Right renal cortex interstitium (tissue), 3 donors: ENCODE data around the gene LNPEP. TPM values are rescaled to one million over a fixed set of nuclear protein-coding genes. Genes with fewer than 3 reads are reported as not detected.
"Not testable (repeated sequence)": the region's sequence is repeated elsewhere in the genome, so short reads cannot be mapped to it uniquely, and the experiment has no call there.

Experiments used
- DNase-seq, 3 donors: peaks; one replicate each; pipeline ENCODE4 v3.0.0-alpha.2; 2013; ENCODE audit warnings: low read depth in 3 of 3, low spot score in 2 of 3
- polyA plus RNA-seq, 3 donors: library from polyadenylated mRNA; unstranded; fragments of 120-200 nt; gene quantifications; one replicate each; pipeline ENCODE4 v1.2.1, GENCODE V29; 2013; ENCODE audit not compliant: insufficient read length in 3 of 3

LNPEP gene
- polyA plus RNA-seq, 3 donors: 22.7 to 27.3 (median 26.6) TPM

DNA sequence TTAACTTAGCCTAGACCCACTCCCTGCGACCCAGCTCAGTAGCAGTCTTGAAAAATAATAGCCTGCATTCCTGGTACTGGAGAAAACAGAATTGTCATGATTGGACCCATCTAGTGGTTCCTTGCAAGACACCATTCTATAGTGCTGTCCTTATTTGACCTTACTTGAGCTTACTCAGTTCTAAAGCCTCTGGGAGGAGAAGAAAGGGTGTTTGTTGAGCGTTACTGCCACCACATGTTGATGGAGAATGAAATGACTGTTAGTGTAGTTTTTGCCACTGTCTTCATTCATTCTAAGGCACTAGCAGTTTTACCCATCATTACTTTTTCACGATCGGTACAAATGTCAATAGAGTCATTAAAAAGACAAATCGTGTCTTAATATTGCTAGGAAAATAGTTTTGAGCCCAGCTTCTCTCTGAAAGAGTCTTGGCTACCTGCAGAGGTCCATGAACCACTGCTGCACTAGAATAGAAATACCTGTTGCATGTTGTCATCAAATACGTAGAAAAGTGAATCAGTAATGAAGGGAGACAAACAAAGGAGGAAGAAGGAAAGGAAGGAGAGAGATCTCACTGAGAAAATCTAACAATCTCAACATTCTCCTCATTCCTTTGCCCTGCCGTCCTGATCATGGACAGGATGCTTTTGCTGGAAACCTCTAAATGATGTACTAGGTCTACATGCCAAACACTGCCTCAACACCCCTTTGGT is 110.5 kb downstream of the LNPEP start:
- DNase-seq: no peak

DNA sequence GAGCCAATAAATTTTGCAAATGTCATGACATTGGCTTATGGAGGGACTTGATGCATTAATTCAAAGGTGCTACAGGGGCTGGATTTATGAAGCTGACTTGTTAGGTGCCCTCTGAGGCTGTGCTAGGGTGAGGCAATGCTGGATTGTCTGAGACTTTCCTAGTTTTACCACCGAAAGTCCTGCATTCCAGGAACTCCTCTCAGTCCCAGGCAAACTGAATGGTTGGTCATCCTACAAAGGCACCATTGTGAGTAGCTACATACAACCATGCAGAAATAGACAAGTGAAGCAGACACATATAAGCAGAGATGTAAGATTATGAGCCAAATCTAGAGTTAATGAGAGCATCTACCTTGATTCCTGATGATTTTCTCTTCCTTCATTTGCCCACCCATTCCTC is 111.2 kb downstream of the LNPEP start:
- DNase-seq: no peak

DNA sequence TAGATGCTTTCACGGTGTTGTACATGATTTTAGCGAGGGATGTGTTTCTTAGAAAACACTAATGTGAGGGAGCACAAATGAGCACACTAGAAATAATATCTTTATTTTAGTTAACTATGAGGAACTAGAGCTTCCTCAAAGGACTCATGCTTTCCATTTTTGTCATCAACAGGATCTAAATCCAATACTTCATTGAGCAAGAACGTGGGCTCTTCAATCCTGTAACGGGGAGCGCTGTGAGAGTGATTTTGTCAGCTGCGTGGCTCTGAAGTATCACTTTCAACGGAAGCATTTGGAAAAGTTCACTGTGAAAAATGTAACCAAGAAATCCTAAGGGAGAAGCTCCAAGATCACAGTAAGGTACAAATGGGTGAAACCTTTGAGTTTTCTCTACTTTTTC is 113.3 kb downstream of the LNPEP start:
- no peak for DNase-seq

DNA sequence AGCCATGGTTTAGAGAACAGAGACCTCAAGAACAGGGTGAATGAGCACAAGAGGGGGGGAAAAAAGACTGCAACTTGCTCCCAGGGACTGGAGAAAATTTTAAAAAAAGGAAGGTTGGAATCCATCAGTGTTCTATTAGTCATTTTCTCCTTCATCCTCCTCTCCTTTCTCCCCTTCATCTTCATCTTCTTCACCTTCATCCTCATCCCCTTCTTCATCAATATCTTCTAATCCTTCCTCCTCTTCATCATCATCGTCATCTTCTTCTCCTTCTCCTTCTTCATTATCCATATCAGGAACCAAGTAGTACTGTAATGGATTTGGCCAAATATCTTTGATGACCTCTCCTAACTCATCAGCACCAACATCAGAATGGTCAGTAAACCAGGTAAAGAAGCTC is 120.4 kb downstream of the LNPEP start:
- no peak for DNase-seq

DNA sequence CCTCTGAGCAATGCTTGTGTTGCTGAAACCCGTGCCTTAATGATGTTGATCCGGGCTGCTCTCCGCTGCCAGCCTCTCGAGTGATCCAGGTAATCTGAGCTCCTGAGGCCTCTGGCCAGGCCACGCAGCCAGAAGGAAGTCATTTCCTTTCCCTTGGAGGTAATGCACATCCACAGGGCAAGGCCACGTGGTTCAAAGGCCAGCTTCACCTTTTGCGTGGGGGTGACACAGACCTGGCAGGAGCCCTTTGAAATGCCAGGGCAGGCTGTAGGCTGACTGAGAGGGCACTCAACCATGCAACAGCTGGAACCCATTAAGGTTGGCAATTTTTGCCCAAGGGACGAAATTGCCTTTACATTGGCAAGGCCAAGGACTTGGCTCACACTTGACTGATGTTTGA is 126.2 kb downstream of the LNPEP start:
- DNase-seq: peak in 1 of 3 donors; percentile 29

DNA sequence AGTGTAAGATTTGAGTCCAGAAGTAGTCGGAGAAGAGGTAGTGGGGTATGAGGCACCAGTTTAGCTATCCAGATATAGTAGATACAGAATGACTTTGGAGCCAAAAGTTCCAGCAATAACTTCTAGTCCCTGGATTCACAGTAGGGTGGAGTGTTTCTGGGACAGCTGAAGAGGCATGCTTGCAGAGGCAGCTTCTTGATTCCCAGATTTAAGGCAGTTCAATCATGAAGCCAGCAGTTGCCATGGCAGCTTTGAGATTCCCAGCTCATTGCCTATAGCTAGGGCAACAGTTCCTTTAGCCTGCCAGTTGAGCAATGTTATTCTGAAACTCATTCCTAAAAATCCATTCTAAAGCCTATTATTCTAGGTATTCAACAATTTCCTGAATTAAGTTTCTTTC is 127.4 kb downstream of the LNPEP start:
- no peak for DNase-seq

DNA sequence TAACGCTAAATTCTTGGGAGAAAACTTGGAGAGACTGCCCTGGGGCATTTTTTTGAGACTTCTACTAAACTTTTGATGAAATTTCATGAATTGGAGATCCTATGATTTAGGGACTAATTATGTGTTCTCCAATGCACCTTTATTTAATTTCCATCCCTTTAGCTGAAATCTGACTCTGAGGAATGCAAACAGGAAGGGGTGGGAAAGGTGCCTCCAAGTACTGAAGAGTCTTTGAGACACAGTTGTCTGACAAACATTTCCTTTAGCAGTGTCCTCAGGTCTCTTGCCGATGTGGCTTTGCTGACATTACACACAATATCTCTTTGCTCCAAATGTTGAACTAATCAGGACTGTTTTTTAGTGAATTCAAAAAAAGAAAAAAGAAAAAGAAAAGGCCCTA is 129.6 kb downstream of the LNPEP start:
- no peak for DNase-seq

DNA sequence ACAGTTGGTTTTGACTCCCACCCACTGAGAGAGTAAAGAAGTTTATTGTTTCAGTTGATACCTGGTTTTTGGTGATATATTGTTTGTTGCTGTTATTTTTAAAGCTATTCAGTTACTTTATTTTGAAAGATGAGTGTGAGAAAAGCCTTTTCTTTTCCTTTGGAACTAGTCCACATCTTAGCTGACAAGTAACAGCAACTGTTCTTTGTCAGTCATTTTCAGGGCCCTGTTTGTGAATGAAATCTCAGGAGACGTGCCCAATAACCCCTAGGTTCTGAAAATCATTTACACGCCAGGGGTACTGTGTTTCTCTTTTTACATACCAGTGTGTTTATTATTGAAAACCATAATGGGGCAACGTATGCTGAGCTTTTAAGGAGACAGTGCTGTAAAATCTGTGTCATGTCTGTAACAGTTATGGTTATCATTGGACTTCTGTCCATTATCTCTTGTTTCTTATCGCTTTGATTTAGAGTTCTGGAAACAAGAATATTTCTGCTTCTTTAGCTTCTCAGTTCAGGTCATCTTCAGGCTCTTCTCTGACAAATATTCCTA is 131.5 kb downstream of the LNPEP start:
- no peak for DNase-seq

DNA sequence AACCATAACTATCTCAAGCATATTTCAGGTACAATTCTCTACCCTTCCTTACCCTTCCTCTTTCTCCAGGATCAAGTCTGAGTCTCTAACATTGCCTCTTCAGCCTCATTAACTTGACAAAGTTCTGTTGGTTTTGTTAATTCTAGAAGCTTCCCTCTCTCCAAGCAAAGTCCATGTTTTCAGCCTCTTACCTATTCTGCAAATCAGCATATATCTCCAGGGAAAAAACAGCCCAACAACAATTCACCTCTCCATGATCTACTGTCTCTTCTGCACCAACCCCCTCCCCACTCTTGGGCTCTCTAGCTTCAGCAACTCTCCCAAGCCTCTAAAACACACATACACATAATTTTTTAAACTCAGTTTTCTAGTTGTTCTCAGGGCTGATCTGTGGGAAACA is 134.4 kb downstream of the LNPEP start:
- no peak for DNase-seq

DNA sequence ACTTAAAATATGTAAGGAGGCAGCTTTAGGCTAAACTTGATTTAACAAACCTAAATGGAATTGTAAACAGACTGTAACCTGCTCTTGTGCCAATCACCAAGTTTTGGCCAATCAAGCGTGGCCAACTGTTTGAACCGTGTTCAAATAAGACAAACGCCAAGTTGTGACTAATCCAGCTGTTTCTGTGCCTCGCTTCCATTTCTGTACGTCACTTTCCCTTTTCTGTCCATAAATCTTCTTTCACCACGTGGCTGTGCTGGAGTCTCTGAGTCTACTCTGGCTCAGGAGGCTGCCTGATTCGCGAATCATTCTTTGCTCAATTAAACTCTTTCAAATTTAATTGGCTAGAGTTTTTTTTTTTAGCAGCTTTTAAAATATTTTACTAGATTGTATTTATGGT is 135.2 kb downstream of the LNPEP start:
- no peak for DNase-seq

DNA sequence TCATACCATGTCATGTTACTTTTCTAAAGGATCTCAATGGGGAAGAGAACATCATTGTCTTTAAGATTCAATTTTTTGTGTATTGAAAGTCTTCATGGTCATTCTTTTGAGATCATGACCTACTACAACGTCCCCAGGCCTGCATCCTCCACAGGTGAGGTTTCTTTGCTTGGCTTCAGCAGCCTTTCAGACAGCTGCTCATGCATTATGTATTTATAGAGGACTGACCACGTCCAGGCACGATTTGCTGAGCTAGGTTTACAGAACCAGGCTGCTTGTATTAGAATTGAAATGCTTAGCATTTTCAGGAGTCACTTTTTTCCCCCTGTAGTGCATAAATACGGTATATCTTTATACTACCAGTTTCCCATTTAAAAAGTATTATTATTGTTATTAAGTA is 136.1 kb downstream of the LNPEP start:
- no peak for DNase-seq

DNA sequence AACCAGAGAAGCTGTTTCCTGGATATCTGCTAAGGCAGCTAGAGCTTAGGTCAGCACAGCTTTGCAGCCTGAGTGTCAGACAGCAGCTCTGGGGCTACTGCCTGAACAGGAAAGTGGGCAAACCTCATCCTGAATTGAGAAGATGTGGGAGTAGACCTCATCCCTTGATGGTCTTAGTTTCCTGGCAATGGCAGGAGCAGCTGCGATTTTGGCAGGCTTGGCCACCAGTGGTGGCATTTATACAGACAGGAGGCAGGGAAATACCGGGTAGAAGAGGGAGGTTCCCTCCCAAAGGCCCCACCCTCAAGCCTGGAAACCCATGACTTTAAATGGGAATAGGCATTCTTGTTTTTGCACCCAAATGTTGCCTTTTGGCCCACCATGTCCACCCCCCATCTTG is 136.8 kb downstream of the LNPEP start:
- no peak for DNase-seq

DNA sequence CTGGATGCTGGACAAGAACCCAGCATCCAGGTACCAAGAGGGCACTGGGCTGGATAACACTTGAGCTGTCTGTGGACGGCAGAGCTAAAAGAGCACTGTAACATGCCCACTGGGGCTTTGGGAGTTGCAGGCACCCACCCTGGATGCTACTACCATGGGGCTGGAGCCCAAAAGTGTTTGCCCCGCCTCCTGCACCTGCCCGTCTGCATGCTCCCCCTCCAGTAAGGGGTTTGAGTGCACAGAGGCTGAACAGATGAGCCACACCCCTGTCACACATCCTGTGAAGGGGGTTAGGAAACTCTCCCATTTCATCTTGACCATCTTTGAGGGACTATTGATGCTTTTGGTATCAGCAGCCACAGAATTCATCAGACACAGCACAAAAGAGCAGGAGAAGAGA is 137.5 kb downstream of the LNPEP start:
- DNase-seq: no peak

DNA sequence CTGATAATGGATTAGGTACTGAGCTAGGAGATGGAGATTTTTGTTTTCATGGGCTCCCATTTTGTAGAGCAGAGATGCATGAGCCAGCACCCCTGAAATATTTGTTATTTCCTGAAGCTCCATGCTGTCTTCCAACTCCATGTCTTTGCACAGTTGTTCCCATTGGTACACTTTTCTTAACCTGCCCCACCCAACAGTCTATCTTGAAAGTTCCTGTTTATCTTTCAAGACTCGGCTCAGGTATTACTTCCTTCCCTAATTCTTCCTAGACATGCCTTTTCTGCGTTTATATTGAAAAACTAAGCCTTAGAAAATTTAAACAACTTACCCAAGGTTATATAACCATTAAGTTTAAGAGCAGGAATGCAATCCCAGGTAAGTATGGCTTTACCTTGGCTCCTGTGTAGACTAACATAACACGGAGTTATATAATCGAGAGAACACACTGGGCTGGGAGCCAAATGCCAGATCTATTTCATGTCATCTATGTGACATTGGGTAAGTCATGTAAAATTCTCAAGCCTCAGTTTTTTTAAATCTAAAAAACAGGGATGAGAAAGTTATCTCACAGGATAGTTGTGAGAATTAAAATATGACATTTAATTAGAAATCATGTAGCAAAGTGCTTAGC is 139.1 kb downstream of the LNPEP start:
- DNase-seq: no peak

DNA sequence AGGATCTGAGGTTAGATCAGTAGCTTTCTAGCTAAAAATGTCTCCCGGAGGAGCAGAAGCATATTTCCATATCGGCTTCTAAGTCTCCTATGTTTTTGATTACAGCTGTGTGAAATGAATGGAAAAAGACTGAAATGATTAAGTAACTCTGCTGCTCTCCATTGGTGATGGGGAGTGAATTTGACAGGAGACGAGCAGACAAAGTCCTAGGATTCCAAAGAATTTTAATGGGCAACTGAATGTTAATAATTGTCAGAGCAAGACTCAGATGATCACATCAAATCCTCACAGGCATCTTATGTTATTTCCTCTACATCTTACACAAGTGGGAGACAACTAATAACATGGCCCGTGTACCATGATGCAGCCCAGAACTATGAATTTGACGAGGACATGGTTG is 139.8 kb downstream of the LNPEP start:
- DNase-seq: no peak

DNA sequence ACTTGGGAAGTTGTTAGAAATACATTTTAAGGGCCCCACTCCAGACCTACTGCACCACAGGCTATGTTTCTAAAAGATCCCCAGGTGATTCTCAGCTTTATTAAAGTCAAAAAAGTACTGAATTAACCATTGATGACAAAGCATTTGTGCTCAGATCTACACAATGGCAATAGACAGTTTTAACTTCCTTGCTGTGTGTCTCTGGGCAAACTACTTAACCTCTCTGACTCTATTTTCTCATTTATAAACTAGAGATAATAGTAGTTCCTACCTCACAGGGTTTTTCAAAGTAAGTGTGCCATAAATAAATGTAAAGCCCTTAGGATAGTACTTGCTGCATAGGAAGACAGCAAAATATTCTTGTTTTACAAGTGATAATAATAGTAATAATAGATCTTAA is 140.2 kb downstream of the LNPEP start:
- DNase-seq: no peak

DNA sequence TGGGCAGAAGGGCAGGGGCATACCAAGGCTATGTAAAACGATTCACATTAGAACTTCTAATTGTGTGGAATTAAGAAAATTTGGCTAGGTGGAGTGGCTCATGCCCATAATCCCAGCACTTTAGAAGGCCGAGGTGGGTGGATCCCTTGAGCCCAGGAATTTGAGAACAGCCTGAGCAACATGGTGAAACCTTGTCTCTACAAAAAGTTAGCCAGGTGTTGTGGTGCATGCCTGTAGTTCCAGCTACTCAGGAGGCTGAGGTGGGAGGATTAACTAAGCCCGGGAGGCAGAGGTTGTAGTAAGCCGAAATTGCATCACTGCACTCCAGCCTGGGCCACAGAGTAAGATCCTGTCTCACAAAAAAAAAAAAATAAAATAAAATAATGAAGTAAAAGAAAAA is 141.4 kb downstream of the LNPEP start:
- DNase-seq: no peak

DNA sequence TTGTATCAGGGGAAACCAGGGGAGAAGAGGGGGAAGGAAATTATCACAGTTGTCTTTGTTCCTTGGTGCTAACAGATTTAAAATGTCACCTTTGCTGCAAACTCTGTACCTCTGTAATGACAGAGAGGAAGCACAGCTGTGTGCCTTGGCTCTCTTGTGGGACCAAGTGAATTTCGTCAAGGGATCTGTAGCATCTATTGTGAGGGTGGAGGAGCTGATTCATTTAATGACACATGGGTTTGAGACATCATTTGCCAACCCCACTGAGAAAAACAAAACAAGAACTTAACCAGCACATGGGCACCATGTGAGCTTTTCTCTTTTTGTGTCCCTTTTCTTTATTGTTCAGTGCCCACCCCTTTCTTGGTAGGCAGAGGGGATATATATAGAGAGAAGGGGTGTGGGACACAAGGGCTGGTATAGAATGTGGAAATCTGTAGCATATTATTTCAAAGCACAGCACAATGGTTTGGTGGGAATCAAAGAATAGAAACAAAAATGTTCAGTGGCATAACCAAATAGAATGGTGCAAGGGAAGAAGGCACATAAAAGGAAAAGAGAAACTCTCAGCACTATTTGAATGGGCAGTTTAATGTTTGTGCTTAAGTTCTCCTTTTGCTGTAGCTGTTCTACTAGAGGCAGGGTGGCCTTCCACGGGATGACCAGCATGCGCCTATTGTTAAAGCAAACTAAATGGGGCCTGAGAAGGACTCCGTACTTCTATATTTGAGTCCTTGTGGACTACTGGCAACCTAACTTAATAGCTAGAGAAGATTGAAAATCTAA is 143.3 kb downstream of the LNPEP start:
- no peak for DNase-seq

DNA sequence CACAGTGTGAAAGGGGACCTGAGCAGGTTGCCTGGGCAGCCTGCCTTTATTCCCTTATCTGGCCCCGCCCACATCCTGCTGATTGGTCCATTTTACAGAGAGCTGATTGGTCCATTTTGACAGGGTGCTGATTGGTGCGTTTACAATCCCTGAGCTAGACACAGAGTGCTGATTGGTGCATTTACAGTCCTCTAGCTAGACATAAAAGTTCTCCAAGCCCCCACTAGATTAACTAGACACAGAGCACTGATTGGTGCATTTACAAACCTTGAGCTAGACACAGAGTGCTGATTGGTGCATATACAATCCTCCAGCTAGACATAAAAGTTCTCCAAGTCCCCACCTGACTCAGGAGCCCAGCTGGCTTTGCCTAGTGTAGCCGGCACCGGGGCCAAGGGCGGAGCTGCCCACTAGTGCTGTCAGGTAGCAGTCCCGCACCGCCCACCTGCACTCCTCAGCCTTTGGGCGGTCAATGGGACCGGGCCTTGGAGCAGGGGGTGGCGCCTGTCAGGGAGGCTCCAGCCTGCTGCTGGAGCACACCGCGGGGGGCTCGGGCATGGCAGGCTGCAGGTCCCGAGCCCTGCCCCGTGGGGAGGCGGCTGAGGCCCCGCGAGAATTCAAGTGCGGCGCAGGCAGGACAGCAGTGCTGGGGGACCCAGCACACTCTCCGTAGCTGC is 149.0 kb downstream of the LNPEP start:
- DNase-seq: not testable (repeated sequence)

DNA sequence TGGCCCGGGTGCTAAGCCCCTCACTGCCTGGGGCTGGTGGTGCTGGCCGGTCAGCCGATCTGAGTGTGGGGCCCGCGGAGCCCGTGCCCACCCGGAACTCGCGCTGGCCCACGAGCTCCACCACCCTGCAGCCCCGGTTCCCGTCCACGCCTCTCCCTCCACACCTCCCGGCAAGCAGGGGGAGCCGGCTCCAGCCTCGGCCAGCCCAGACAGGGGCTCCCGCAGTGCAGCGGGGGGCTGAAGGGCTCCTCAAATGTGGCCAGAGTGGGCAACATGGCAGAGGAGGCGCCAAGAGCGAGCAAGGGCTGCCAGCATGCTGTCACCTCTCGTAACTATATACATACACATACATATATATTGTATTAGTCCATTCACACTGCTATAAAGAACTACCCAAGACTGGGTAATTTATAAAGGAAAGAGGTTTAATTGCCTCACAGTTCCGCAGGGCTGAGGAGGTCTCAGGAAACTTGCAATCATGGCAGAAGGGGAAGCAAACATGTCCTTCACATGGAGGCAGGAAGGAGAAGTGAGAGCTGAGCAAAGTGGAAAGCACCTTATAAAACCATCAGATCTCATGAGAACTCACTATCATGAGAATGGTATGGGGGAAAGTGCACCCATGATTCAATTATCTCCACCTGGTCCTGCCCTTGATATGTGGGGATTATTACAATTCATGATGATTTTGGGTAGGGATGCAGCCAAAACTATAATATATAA is 149.7 kb downstream of the LNPEP start:
- no peak for DNase-seq
